OCI-LY7 (cell line): Measurements from ENCODE around the gene KIAA1755. TPM values are rescaled to one million over a fixed set of nuclear protein-coding genes. Genes with fewer than 3 reads are reported as not detected.

Experiments
- BruUV-seq: library from RNA; stranded (reverse); fragments of 400-500 nt; replicated peaks from 2 replicates; lab custom pipeline; 2021; lab: Mats Ljungman, UMichigan
- CTCF ChIA-PET: fragments of 300-600 bp; sonication (Branson Sonifier 250); formaldehyde crosslinking; loops from one replicate; lab custom pipeline; 2022; ENCODE audit warnings: antibody characterized with exemption; ENCODE audit not compliant: unreplicated experiment; lab: Charles Lee
- POLR2A ChIA-PET: fragments of 300-600 bp; sonication (Branson Sonifier 250); formaldehyde crosslinking; loops from one replicate; lab custom pipeline; 2022; ENCODE audit warnings: antibody characterized with exemption; lab: Charles Lee
- DNase-seq: peaks from one replicate; pipeline ENCODE4 v3.0.0-alpha.2; 2015; ENCODE audit warnings: low spot score
- H2AFZ ChIP-seq: fragments of 200-600 bp; sonication (generic), shearing (Covaris generic); 2 replicates; pipeline ENCODE4 v1.6.1; 2014; ENCODE audit warnings: mild to moderate bottlenecking, antibody characterized with exemption, low read length, moderate library complexity
- H3K27ac ChIP-seq: fragments of 200-600 bp; sonication (generic); 2 replicates; pipeline ENCODE4 v1.5.1; 2014; ENCODE audit warnings: mixed run types, low read depth, mild to moderate bottlenecking, moderate library complexity, low read length, inconsistent platforms; ENCODE audit not compliant: poor library complexity, severe bottlenecking
- H3K36me3 ChIP-seq: fragments of 200-600 bp; sonication (generic); 2 replicates; pipeline ENCODE4 v1.6.1; 2014; ENCODE audit warnings: mild to moderate bottlenecking, antibody characterized with exemption, low read length, moderate library complexity, mixed read lengths; ENCODE audit not compliant: insufficient read depth
- H3K4me1 ChIP-seq: fragments of 200-600 bp; sonication (generic); 2 replicates; pipeline ENCODE4 v1.5.1; 2014; ENCODE audit warnings: mild to moderate bottlenecking, low read length; ENCODE audit not compliant: insufficient read depth, poor library complexity, severe bottlenecking
- H3K4me2 ChIP-seq: fragments of 200-600 bp; sonication (generic); 2 replicates; pipeline ENCODE4 v1.6.1; 2014; ENCODE audit warnings: mild to moderate bottlenecking, low read length
- H3K4me3 ChIP-seq: fragments of 200-600 bp; sonication (generic); 2 replicates; pipeline ENCODE4 v1.5.1; 2014; ENCODE audit warnings: mild to moderate bottlenecking, low read depth, low read length; ENCODE audit not compliant: poor library complexity, severe bottlenecking
- H3K79me2 ChIP-seq: fragments of 200-600 bp; sonication (generic); 2 replicates; pipeline ENCODE4 v1.6.1; 2016; ENCODE audit warnings: low read depth, mild to moderate bottlenecking, low read length, moderate library complexity, mixed read lengths; ENCODE audit not compliant: insufficient read depth
- H3K9me2 ChIP-seq: fragments of 200-600 bp; sonication (generic); 2 replicates; pipeline ENCODE4 v1.6.1; 2016; ENCODE audit warnings: mild to moderate bottlenecking, low read length, mixed read lengths; ENCODE audit not compliant: insufficient read depth
- H3K9me3 ChIP-seq: fragments of 200-600 bp; sonication (generic); 2 replicates; pipeline ENCODE4 v1.6.1; 2014; ENCODE audit warnings: mild to moderate bottlenecking, mixed run types, low read length, mixed read lengths
- H4K20me1 ChIP-seq: fragments of 200-600 bp; sonication (generic); 2 replicates; pipeline ENCODE4 v1.6.1; 2014; ENCODE audit warnings: mild to moderate bottlenecking, antibody characterized with exemption, low read length, moderate library complexity, mixed read lengths; ENCODE audit not compliant: insufficient read depth
- CTCF ChIP-seq: fragments of 200-600 bp; sonication (generic); conservative IDR thresholded peaks from 2 replicates; pipeline ENCODE4 v1.5.1; 2014; ENCODE audit warnings: mild to moderate bottlenecking, antibody characterized with exemption, low read length, moderate library complexity, mixed read lengths
- EZH2phosphoT487 ChIP-seq: fragments of 200-600 bp; sonication (generic); IDR thresholded peaks from 2 replicates; pipeline ENCODE4 v1.6.1; 2018; ENCODE audit warnings: low read depth, borderline replicate concordance, mild to moderate bottlenecking, mixed run types, antibody characterized with exemption, low read length, moderate library complexity, mixed read lengths
- intact Hi-C: fragments of 100-400 bp; cut with micrococcal nuclease; formaldehyde crosslinking; loops from one replicate; pipeline ENCODE4 v1.10.0; 2022; ENCODE audit not compliant: unreplicated experiment
- total RNA-seq, 2 experiments: library from RNA; depleted of rRNA in 1 of 2; stranded (reverse); fragments of >200 nt in 1 of 2; shearing (Covaris generic) in 1 of 2; gene quantifications; 2 replicates each; pipeline ENCODE4 v1.2.3, GENCODE V29; 2014 to 2022

The KIAA1755 gene
- total RNA-seq, 2 experiments from 2014 or later: not detected

GRCh38 chr20:38162878-38163875, 97.4 kb downstream of the KIAA1755 start:
- Histone ChIP-seq H4K20me1 (no peaks in the 10 kb centered on the region), H3K4me1 (no peaks in the 10 kb centered on the region), H3K4me3 (no peak overlapping the region), H3K9me2 (no peaks in the 10 kb centered on the region), H3K27ac (no peak overlapping the region), H3K9me3 (no peaks in the 10 kb centered on the region), H3K4me2 (no peak overlapping the region), H3K79me2 (no peaks in the 10 kb centered on the region), H2AFZ (no peak overlapping the region), H3K36me3 (no peaks in the 10 kb centered on the region)
- TF ChIP-seq EZH2phosphoT487 (no peak), CTCF (no peak)
- no TSS peak for BruUV-seq
- CTCF ChIA-PET: no interaction called here
- no peak for DNase-seq
- POLR2A ChIA-PET: no interaction called here
- intact Hi-C loops: no loop called here

- Histone ChIP-seq H3K27ac (no peak overlapping the region), H3K9me3 (no peaks in the 10 kb centered on the region), H3K36me3 (no peaks in the 10 kb centered on the region), H3K4me2 (no peak overlapping the region), H3K4me1 (no peaks in the 10 kb centered on the region), H3K4me3 (no peak overlapping the region), H3K79me2 (no peaks in the 10 kb centered on the region), H2AFZ (no peak overlapping the region), H4K20me1 (no peaks in the 10 kb centered on the region), H3K9me2 (no peaks in the 10 kb centered on the region)
- DNase-seq: no peak
- no peak for TF ChIP-seq EZH2phosphoT487
- TF ChIP-seq CTCF: no peak
- intact Hi-C loops: no loop called here
- ChIA-PET CTCF (no interaction called here), POLR2A (interaction anchor here (0.6 kb wide), 1 partner anchor 156 kb away, joined by 3 read pairs; no protein-coding TSS in a partner anchor)
- no TSS peak for BruUV-seq
Observed at GRCh38 chr20:38162149-38162548, 98.4 kb downstream of the KIAA1755 start.

GRCh38 chr20:38161412-38161774, 99.1 kb downstream of the KIAA1755 start:
- Histone ChIP-seq H3K27ac (no peak overlapping the region), H3K9me3 (no peaks in the 10 kb centered on the region), H2AFZ (no peak overlapping the region), H3K36me3 (no peaks in the 10 kb centered on the region), H3K9me2 (no peaks in the 10 kb centered on the region), H4K20me1 (no peaks in the 10 kb centered on the region), H3K4me2 (no peak overlapping the region), H3K4me3 (no peak overlapping the region), H3K4me1 (no peaks in the 10 kb centered on the region), H3K79me2 (no peaks in the 10 kb centered on the region)
- no peak for TF ChIP-seq CTCF
- no peak for TF ChIP-seq EZH2phosphoT487
- DNase-seq: no peak
- no TSS peak for BruUV-seq
- intact Hi-C loops: no loop called here
- CTCF ChIA-PET: no interaction called here
- POLR2A ChIA-PET: no interaction called here
